CD4-positive, alpha-beta T cell treated with Interleukin-4 for 4 hours (primary cell): Measurements from ENCODE around the gene BICRA.
"Not testable (repeated sequence)": the region's sequence is repeated elsewhere in the genome, so short reads cannot be mapped to it uniquely, and the experiment has no call there.

Experiments
- DNase-seq: peaks from one replicate; pipeline ENCODE4 v3.0.0-alpha.2; 2020

BICRA gene

DNA sequence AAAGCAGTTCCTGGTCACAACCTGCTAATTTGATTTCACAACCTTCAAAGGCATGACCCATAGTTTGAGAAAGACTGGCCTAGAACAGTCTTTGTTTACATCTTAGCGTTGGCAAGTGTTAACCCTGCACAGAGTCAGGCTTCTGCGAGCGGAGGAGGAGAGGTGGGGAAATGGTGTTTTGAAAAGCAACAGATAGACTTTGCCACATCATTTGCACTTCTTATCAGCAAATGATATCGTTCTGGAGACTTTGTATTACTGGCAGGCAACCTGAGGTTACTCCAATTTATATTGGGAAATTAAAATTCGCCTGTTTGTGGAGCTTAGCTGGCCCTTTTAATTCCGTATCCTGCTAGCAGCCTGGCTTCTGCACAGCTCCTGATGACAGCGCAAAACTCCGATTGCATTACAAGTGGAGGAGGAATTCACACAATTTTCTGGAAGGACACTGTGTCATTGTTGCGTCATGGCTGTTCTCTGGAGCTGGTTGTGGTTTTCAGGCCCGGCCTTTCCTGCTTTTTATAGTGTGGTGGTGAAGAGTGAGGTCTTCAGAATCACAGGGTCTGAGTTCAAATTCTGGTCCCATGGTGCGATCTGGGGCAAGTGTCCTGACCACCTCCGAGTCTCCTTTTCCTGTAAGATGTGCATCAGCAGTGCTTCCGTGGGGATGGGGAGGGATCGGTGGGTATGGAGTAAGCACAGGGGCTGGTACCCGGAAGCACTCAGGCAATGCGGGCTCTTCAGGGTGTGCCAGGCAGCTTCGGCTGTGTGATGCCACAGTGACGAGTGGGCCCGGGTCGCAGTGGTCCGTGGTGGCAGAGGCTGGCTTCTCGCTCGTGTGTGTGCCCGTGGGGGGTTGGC is 55.2 kb downstream of the BICRA start:
- no peak for DNase-seq

DNA sequence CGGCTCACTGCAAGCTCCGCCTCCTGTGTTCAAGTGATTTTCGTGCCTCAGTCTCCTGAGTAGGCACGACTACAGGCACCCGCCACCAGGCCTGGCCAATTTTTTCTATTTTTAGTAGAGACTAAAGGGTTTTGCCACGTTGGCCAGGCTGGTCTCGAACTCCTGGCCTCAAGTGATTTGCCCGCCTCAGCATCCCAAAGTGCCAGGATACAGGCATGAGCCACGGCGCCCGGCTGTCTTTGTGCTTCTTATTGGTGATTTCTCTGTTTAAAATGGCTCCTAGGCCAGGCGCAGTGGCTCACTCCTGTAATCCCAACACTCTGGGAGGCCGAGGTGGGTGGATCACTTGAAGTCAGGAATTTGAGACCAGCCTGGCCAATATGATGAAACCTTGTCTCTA is 59.6 kb downstream of the BICRA start:
- not testable (repeated sequence) for DNase-seq

DNA sequence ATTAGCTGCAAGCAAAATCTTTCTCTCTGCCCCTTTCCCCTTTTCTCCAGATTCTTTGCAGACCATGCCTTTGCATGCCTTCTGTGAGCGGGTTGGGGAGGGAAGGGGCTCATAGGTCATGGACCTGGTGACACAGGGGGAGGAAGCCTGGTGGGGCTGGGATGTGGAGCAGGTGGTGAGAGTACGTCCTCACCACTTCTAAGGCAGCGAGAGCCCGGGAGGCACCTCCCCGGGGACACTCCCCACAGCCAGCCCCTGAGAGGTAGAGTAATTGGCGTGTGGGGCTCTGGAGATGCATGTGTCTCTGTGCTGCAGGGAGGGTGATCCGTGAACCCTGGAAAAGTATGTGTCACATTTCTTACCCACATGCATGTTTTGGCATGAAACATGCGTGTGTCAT is 61.8 kb downstream of the BICRA start:
- DNase-seq: no peak

DNA sequence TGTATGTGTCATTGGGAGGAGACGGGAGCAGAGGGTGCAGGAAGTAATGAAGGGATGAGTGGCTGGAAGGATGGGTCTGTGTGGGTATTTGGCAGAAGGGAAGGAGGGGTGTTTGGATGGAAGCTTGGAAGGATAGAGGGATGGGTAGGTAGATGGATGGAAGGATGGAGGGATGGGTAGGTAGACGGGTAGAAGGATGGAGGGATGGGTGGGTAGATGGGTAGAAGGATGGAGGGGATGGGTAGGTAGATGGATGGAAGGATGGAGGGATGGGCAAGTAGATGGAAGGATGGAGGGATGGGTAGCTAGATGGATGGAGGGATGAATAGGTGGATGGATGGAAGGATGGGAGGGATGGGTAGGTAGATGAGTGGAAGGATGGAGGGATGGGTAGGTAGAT is 62.6 kb downstream of the BICRA start:
- no peak for DNase-seq

DNA sequence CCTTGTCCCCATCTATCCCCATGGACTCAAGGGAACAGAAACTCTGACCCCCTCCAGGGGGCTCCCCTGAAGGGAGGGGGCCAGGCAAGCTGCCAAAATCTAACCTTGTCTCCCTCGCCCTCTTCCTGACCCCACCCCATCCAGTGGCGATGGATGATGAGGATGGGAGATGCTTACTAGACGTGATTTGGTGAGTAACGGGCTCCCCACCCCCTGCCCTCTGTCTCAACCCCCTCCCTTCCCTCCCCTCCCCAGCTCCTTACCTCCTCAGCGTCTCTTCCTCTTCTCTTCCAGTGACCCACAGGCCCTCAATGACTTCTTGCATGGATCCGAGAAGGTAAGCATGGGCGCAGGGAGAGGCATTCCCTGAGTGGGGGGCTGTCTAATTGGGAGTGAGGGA is 64.5 kb downstream of the BICRA start:
- no peak for DNase-seq

DNA sequence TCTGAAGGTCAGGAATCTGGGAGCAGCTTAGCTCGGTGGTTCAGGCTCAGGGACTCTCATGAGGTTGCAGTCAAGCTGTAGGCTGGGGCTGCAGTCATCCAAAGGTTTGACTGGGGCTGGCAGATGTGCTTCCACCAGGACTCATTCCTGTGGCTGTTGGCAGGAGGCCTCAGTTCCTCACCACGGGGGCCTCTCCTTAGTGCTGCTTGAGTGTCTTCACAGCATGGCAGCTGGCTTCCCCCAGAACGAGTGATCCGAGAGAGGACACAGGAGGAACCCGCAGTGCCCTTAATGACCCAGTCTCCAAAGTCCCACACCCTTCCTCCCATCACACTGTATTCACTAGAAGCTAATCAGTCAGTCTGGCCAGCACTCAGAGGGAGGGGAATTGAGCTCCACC is 65.6 kb downstream of the BICRA start:
- DNase-seq: no peak

DNA sequence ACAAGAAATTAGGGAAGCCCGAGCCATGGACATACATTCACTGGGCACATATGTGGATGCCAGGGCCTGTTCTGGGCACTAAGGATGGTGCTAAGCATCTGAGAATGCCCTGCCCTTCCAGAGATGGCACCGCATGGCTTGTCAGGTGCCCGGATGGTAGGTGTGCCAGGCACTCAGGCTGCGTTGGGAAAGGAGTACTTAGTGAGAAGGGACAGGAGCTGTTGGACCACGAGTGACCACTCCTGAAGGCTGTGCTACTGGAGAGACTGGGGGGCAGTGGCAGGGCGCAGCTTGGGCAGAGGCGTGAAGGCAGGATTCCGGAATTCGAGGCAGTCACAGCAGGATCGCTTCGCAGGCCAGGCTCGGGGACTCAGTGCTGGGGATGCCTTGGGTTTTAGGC is 66.3 kb downstream of the BICRA start:
- no peak for DNase-seq

DNA sequence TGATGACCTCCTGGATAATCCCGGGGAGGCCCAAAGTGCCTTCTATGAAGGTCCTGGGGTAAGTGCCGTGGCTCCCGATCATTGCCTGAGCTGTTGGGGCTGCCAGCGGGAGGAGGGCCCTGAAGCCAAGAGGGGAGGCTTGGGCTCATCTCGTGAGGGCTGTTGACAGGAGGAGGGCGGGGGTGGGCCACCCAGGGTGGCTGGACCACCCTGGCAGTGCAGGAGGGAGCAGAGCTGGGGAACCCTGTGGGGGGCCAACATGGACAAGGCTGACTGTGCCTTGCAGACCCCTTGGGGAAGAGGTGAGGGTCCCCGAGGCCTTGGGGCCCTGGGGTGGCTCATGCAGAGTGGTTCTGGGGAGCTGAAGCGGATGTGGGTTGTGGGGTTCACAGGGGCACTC is 66.9 kb downstream of the BICRA start:
- no peak for DNase-seq

DNA sequence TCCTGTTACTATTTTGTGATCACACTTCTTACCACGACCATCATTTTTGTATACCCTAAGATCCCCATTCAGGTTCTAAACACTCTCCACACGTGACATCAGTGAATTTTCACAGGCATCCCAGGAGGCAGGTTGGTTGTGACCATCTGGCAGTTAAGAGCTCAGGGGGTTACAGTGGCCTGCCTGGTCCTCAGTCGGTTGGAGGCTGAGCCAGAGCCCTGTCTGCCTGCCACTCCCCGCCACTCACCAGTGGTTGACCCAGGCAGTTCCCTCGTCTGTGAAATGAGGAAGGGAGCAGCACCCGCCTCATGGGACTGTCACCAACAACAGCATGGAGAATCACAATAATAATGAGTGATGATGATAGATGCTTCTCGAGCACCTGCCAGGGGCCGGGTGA is 67.9 kb downstream of the BICRA start:
- no peak for DNase-seq

DNA sequence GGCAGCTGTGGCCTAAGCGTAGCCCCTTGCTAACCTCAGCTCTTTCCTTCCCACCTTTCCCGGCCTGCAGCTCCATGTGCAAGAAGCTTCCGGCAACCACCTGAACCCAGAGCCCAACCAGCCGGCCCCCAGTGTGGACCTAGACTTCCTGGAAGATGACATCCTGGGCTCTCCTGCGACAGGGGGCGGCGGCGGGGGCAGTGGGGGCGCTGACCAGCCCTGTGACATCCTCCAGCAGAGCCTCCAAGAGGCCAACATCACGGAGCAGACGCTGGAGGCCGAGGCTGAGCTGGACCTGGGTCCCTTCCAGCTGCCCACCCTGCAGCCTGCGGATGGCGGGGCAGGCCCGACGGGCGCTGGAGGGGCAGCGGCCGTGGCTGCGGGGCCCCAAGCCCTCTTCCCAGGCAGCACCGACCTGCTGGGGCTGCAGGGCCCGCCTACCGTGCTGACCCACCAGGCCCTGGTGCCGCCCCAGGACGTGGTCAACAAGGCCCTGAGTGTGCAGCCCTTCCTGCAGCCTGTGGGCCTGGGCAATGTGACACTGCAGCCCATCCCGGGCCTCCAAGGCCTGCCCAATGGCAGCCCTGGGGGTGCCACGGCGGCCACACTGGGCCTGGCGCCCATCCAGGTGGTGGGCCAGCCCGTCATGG is 70.4 kb downstream of the BICRA start:
- DNase-seq: no peak

DNA sequence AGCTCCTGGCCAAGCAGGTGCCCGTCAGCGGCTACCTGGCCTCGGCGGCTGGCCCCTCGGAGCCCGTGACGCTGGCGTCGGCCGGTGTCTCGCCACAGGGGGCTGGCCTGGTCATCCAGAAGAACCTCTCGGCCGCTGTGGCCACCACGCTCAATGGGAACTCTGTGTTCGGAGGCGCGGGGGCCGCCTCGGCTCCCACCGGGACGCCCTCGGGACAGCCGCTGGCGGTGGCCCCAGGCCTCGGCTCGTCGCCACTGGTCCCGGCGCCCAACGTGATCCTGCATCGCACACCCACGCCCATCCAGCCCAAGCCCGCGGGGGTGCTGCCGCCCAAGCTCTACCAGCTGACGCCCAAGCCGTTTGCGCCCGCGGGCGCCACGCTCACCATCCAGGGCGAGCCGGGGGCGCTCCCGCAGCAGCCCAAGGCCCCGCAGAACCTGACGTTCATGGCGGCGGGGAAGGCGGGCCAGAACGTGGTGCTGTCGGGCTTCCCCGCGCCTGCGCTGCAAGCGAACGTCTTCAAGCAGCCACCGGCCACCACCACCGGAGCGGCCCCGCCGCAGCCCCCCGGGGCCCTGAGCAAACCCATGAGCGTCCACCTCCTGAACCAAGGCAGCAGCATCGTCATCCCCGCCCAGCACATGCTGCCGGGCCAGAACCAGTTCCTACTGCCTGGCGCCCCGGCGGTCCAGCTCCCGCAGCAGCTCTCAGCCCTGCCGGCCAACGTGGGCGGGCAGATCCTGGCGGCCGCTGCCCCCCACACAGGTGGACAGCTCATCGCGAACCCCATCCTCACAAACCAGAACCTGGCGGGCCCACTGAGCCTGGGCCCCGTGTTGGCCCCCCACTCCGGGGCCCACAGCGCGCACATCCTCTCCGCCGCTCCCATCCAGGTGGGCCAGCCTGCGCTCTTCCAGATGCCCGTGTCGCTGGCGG is 71.3 kb downstream of the BICRA start:
- no peak for DNase-seq

DNA sequence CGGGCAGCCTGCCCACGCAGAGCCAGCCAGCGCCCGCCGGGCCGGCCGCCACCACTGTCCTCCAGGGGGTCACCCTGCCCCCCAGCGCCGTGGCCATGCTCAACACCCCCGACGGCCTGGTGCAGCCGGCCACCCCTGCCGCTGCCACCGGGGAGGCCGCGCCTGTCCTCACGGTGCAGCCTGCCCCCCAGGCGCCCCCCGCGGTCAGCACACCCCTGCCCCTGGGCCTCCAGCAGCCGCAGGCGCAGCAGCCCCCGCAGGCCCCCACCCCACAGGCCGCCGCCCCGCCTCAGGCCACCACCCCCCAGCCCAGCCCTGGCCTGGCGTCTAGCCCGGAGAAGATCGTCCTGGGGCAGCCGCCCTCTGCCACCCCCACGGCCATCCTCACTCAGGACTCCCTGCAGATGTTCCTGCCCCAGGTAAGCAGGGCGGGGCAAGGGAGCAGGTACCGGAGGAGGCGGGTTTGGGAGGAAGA is 72.0 kb downstream of the BICRA start:
- no peak for DNase-seq

DNA sequence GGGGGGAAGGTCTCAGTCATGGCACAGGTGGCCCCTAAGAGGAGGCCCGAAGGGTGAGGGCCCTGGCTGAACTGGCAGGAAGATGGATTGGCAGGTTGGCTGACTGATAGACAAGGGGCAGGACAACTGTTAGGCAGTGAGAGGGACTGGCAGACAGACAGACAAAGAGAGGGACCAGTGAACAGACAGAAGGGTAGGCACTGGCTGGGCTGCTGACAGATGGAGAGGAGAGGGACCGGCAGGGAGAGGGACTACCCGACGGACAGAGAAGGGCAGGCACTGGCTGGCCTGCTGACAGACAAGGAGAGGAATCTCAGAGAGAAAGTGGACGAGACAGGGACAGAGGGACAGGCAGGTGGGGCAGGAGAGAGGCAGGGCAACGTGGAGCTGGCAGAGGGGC is 72.5 kb downstream of the BICRA start:
- DNase-seq: no peak

DNA sequence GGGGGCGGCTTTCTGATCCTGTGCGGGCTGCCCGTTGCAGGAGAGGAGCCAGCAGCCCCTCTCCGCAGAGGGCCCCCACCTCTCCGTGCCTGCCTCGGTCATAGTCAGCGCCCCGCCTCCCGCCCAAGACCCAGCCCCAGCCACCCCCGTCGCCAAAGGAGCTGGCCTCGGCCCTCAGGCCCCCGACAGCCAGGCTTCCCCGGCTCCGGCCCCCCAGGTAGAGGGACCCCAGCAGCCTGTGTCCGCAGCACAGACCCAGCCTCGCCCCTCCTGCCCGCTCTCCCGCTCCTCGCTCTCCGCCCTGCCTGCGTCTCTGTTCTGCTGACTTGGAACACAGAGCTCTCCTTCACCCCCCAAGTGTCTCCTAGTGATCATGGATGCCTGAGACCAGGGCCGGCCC is 73.0 kb downstream of the BICRA start:
- no peak for DNase-seq

DNA sequence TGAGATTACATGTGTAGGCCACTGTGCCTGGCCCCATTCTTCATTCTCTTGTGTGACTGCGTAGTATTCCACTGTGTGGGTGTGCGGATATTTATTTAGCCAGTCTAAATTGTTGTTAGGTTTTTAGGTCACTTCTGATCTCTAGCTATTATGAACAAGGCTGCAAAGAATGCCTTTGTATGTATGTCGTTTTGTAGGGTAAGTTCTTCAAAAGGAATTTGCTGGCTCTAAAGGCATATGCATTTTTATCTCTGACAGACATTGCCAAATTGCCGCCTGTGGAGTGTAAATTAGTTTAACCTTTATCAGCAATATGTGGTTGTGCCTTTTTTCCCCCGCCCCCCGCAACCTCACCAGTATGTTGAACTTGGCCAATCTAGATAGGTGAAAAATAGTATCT is 74.0 kb downstream of the BICRA start:
- no peak for DNase-seq

DNA sequence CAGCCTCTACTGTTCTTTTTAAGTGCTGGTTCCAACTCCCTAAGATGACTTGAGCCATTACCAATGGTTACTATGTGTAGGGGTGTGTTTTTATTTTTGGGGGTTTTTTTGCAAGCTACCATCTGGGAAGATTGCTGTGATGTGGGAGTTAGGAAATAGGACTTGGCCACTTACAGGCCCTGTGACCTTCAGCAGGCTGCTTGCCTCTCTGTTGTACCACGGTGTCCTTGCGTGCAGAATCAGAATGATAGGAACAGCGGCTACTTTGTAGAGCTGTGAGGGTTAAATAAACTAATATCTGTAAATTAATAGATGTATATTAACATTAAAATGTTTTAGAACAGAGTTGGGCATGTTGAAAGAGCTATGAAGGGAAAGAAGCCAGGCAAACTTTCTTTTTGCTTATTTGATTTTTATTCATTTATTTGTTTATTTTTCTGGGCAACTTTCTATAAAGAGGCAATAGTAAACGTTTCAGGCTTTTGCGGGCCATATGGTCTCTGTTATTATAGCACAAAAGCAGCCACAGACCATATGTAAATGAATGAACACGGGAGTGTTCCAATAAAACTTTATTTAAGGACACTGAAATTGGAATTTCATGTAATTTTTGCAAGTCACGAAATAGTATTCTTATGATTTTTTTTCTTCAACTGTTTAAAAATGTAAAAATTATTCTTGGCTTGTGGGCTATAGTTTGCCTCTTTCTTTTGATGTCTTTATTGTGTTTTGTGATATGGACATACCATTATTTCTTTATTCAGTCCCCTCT is 77.9 kb downstream of the BICRA start:
- no peak for DNase-seq

DNA sequence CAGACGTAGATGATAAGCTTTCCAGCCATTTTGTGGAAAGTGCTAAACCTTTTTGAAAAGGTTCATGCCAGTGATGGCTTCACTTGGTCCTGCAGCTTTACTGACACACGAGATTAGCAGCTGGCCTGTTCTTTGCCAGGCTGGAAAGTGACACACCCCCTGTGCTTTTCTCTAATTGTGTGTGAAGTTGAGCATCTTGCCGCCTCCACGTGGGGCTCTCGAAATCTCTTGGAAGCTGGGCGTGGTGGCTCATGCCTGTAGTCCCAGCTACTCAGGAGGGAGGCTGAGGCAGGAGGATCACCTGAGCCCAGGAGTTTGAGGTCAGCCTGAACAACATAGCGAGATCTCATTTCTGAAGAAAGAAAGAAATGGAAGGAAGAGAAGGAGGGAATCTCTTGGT is 79.0 kb downstream of the BICRA start:
- no peak for DNase-seq

DNA sequence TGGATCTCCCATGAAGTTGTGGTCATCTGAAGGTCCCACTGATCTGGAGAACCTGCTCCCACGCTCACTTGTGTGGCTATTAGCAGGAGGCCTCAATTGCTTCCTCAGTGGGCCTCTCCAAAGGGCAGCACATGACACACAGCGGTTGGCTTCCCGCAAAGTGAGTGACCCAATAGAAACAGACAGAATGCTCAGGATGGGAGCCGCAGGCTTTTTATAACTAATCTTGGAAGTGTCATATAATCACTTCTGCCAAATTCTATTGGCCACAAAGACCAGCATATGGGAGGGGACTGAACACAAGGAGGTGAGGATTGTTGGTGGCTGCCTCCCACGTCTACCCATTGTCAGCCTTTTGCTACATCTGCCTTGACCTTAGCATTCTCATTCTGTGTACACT is 82.2 kb downstream of the BICRA start:
- DNase-seq: no peak

DNA sequence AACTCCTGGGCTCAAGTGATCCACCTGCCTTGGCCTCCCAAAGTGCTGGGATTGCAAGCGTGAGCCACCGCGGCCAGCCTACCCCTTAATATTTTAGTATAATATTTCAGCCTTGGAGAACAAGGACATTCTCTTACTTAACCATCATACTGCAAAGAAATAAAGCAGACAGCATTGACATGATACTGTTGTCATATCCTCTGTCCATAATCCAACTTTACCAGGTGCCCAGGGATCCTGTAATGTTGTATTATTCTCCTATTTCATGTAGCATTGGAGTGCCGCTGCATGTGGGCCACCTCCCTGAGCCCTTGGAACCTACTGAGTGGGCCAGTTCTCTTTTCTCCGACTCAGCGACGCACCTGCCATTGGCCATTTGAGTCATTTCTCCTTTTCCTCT is 82.8 kb downstream of the BICRA start:
- DNase-seq: no peak

DNA sequence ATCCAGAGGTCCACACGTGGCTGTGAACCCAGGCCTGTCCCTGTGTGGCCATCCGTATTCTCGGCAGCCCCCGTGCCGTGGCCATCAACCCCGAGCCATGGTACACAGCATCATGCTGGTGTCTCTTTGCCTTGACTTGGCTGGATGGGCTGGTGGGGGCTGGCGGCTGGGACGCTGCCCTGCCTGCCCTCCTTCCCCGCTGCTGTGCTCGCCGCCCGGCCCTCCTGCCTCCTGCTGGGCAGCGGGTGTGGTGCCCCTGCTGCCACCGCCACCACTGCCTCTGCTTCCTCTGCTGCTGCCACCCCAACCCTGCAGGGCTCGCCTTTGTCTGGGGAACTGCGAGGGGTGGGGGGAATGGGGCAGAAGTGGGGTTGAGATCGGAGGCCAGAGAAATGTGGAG is 84.6 kb downstream of the BICRA start:
- DNase-seq: no peak

DNA sequence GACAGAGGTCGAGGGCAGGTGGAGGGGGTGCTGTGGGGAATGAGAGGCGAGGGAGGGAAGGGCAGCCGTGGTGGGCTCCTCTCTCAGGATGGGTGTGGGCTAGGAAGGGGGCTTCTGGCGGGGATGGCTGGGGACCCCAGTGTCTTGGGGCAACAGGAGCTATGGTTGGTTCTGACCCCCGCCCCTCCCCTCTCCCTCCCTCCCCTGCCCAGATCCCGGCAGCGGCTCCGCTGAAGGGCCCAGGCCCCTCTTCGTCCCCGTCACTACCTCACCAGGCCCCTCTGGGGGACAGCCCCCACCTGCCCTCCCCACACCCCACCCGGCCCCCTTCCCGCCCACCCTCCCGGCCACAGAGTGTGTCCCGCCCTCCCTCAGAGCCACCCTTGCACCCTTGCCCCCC is 85.0 kb downstream of the BICRA start:
- DNase-seq: no peak

DNA sequence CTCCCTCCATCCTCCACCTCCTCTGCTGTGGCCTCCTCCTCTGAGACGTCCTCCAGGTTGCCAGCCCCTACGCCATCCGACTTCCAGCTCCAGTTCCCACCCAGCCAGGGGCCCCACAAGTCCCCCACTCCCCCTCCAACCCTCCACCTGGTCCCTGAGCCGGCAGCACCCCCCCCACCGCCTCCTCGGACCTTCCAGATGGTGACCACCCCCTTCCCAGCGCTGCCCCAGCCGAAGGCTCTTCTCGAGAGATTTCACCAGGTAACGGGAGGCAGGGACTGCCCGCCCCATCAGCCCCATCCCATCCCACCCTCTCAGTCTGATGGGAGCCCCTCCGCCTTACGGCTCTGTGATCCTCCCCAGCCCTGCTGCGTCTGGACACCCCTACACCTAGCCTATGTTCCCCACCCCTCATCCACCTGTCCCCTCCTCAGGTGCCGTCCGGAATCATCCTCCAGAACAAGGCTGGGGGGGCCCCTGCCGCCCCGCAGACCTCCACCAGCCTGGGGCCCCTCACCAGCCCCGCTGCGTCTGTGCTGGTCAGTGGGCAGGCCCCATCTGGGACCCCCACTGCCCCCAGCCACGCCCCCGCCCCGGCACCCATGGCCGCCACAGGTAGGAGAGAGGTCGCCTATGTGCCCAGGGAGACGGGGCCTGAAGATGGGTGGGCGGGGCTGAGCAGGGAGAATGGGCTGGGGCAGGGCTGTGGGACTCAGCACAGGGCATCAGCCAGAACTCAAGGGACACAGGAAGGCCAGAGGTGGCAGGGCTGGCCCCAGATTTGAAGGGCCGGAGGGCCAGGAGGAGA is 85.7 kb downstream of the BICRA start:
- DNase-seq: no peak
